G401 (cell line): ENCODE results near the gene TRMU. TPM values are rescaled to one million over a fixed set of nuclear protein-coding genes. Genes with fewer than 3 reads are reported as not detected.
A peak's percentile ranks its signal among the peaks of the same experiment; 100 is the strongest.

Experiments
- DNase-seq: peaks from one replicate; pipeline ENCODE4 v3.0.0-alpha.2; 2015; ENCODE audit warnings: low spot score
- in situ Hi-C: cut with HindIII; loops from 2 replicates; pipeline ENCODE4 v1.10.0; 2016; ENCODE audit warnings: low sequenced_read_pairs, mixed read lengths
- total RNA-seq: library from RNA; depleted of rRNA; stranded (reverse); fragments of >200 nt; shearing (Covaris generic); gene quantifications from 2 replicates; pipeline ENCODE4 v1.2.3, GENCODE V29; 2014

The TRMU gene
- total RNA-seq, 1 experiment from 2014 or later = 57.7 TPM

GRCh38 chr22:46328797-46329196 is 6.7 kb upstream of the TRMU start:
- DNase-seq = no peak
- in situ Hi-C loops = no loop called here

GRCh38 chr22:46329616-46330015 is 5.9 kb upstream of the TRMU start:
- in situ Hi-C loops = loop anchor here (5.0 to 10.0 kb wide), 2 partner anchors 85 to 182 kb away; no protein-coding TSS in a partner anchor
- DNase-seq = no peak

GRCh38 chr22:46330426-46330825 is 5.1 kb upstream of the TRMU start:
- DNase-seq = no peak
- in situ Hi-C loops = loop anchor here (5.0 to 10.0 kb wide), 2 partner anchors 84 to 183 kb away; no protein-coding TSS in a partner anchor

DNA sequence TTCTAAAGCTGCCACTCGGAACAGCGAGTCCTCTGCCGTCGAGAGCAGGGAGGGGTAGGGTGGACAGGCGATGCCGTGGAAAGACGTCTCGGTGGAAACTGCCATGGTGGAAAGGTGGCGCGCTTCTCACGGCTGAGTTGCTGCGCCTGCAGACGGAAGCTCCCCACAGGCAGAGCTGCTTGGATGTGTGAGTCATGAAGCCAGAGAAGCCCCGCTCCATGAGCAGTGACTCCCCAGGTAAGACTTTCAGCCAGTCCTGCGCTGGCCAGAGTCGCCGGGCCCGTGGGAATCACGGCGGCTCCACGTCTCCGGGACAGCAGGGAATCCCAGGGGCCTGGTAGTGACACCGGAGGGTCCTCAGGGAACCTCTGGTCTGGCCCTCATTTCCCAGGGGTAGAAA is 4.0 kb upstream of the TRMU start:
- no peak for DNase-seq
- in situ Hi-C loops = loop anchor here (5.0 to 10.0 kb wide), 2 partner anchors 83 to 184 kb away; no protein-coding TSS in a partner anchor

DNA sequence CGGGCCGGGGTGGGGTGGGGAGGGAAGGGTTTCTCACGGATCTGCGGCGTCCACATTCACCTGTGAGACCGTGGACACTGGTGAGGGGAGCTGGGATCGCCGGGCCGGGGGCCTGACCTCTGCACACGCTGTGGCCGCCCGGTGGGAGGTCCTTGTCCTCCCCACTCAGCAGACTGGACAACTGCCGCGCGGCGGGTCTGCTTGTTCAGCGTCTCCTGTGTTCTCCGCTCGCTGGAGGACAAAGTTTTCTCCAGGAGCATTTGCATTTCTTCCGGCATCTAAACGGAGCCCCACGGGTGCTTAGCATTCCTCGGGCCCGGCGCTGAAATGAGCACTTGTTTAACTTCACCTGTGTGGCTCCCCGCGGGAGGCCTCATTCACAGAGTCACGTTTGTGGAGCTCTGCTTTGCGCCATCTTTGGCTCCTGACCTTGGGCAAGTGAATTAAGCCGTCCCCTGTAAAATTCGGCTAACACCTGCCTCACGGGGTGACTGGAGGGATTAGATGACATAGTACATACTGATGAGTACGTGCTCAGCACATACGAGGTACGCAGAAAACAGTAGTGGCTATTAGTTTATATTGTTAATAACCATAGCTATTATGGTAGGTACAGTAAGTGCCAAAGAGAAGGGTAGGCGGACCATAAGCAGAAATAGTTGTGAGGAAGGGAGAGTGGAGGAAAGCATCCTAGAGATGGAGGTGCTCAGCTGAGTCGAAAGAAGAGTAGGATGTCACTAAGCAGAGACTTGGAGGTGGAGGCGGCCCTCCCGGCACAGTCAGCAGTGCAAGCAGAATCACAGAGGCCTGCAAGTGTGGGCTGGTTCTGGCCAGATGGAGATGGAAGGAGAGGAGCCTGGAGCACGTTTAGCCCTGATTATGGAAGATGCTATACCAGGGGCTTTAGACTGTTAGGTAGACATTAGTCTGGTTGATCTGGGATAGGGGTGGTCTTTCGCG is 885 bp downstream of the TRMU start:
- peak; percentile 13 for DNase-seq
- in situ Hi-C loops = loop anchor here (10.0 kb wide), 1 partner anchor 78 kb away; no protein-coding TSS in a partner anchor

DNA sequence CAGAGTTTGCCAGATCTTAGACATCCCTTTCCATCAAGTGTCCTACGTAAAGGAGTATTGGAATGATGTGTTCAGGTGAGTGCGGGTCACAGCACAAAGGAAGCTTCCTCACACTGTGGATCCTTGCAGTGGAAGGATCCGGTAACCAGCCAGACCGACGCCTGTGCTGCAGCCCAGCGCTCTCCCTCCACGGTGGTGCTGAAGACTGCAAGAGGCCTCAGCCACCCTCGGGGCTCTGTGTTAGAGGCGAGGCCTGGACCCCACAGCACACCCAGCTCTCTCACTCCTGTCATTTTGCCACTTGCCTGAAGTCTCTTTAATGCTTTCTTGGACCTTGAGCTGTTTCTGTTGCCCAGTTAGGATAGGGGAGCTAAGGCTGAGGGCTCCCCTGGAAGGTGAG is 2.4 kb downstream of the TRMU start:
- in situ Hi-C loops = loop anchor here (10.0 kb wide), 1 partner anchor 77 kb away; no protein-coding TSS in a partner anchor
- no peak for DNase-seq

DNA sequence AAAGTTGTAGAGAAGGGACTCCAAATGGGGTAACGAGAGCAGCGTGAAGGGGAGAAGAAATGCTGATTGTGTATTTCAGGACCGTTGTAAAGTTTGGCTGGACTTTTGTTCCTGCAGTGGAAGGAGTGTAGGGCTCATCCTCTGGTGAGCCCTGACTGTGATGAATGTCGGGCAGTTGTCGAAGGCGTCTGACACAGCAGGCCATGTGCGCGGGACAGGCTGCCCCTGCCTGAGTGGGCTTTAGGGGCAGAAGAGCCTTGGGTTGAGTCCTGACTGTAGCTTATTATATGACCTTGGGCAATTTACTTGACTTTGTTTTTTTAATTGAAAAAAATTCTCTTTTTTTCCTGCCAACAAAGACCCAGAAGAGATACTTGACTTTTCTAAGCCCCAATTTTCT is 3.1 kb downstream of the TRMU start:
- no peak for DNase-seq
- in situ Hi-C loops = loop anchor here (10.0 kb wide), 1 partner anchor 76 kb away; no protein-coding TSS in a partner anchor

GRCh38 chr22:46339956-46340355 is 4.4 kb downstream of the TRMU start:
- in situ Hi-C loops = loop anchor here (10.0 kb wide), 1 partner anchor 75 kb away; no protein-coding TSS in a partner anchor
- no peak for DNase-seq

DNA sequence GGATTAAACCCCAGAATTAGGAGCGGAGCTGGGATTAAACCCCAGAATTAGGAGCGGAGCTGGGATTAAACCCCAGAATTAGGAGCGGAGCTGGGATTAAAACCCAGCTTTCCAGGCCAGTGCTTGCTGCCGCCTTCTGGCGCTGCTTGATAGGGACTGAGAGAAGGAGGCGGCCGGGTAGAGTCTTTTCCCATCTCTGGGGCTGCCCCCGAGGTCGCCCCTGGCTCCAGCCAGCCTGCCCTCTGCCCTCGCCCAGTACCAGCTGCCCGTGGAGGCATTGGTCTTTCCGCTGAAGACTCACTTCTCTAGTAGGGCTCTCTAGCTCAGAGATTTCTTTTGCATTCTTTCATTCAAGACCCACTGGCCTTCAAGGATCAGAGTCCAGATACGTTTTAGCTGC is 5.2 kb downstream of the TRMU start:
- in situ Hi-C loops = no loop called here

GRCh38 chr22:46346680-46347405 is 11.3 kb downstream of the TRMU start:
- in situ Hi-C loops = no loop called here
- DNase-seq = no peak

More for the DNA sequence above, 5.2 kb downstream of the TRMU start:
- DNase-seq = no peak

GRCh38 chr22:46347646-46348045 is 12.1 kb downstream of the TRMU start:
- in situ Hi-C loops = no loop called here
- no peak for DNase-seq

DNA sequence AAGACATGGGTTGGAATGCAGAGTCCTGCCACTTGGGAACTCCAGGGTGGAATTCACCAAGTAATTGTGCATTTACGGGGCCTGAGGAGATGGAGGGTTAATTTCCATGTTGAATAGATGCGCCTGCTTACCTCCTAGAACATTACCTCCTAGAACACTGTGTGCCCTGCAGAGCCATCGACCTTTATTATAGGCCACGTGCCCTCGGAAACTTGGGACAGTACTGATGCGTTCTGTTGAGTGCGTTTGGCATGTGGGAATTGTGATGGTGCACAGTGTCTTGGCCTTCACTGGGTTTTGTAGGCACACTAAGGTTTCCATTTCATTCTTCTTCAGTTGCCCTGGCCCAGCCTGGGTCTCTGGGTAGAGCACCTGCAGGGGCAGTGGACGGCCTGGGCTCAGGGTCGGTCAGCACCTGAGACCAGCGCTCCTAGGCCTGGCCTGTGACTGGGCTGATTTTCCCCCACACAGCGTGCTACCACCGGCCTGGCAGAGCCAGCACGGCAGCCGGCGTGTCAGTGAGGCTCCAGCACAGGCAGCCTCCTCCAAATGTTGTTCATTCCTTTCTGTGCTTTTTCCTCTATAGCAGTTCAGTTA is 12.7 kb downstream of the TRMU start:
- in situ Hi-C loops = no loop called here
- DNase-seq = peak; percentile 21

DNA sequence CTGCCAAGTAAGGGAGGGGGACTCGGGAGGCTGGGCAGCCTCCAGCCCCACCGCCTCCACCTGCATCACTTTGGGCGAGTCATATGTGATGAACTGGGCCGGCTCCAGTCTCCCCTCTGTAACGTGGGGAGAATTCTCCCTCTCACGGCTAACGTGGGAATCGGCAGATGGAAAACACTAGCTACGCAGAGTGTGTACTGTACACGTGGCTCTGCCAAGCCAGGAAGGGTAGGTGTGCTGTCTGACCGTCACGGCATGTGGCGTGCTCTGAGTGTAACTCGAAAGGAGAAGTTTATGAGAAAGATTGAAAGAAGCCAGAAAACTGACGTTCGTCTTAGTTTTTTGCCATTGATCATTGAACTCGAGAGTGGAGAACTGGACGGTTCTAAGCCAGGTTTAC is 13.7 kb downstream of the TRMU start:
- no peak for DNase-seq
- in situ Hi-C loops = no loop called here

DNA sequence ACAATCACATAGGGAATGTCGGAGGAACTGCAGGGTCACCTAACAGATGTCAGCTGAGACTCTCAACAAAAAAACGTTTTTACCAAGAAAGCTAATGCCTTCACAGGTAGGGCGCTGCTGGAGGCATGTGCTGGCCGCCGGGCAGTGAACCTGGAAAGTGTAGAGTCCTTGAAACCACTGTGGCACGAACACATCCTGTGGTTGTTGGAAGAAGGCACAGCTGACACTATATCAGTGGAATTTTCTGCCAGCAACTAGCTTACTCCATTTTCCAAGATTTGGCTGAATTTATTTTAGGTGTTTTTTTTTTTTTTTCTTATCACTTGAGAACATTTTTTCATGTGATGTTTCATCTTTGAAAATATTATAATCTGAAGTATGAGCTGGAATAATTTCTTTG is 14.2 kb downstream of the TRMU start:
- in situ Hi-C loops = no loop called here
- no peak for DNase-seq

DNA sequence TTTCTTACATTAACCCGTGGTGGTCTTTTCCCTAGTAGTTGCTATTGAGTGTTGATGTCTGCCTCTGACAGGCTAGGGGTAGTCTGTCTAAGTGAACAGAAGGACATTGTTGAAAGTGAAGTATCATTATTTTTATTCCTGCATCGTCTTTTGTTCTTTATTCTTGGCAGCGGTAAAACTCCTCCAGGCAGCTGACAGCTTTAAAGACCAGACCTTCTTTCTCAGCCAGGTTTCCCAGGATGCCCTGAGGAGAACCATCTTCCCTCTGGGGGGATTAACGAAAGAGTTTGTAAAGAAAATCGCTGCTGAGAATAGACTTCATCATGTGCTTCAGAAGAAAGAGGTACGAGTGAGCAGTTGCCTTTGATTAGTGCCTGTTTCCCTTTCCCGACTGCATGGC is 14.6 kb downstream of the TRMU start:
- in situ Hi-C loops = no loop called here
- DNase-seq = no peak

DNA sequence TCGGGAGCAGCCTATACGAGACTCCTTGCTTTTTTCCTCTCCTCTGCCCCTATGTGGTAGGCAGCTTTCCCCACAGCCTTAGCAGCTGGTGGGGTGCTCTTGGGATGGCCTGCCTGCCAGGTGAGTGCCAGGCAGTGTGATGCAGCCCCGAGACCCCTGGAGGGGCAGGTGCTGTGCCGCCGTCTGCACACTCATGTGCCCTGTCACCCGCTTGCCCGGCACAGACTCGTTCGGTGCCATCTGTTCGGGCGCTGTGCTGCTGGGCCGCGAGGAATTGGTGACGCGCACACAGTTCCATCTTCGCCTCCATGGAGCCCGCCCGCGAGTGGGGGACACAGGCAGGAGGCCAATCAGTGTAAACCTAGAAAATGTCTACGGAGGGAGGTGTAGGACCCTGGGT is 15.1 kb downstream of the TRMU start:
- DNase-seq = no peak
- in situ Hi-C loops = no loop called here

DNA sequence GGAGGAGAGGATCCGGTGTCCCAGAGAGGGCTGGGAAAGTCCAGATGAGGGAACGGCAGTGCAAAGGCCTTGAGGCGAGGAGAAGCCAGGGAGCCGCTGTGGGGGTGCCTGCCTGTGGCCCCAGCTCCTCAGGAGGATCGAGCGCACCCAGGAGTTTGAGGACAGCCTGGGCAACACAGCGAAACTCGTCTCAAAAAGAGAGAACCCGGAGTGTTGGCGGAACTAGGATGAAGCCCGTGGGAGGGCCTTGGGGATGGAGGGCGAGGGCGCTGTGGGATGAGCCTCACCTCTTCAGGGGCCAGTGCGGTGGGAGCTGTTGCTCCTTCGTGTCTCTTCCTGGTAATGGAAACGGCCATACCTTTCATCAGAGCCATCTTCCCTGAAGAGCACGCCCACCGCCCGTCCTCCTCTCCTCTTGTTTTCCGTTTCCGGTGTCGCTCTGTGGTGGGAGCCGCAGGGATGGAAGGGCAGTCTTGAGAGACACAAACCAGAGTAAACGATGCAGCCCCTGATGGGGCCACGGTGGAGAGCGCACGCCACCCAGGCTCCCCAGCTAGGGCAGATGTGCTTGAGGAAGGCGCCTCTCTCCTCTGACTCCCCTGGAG is 15.7 kb downstream of the TRMU start:
- in situ Hi-C loops = no loop called here
- DNase-seq = no peak

GRCh38 chr22:46351767-46352166 is 16.3 kb downstream of the TRMU start:
- in situ Hi-C loops = no loop called here
- DNase-seq = no peak

GRCh38 chr22:46352276-46352675 is 16.8 kb downstream of the TRMU start:
- in situ Hi-C loops = no loop called here
- DNase-seq = no peak
